ENCODE results near the gene MTMR12. TPM values are rescaled to one million over a fixed set of nuclear protein-coding genes. Genes with fewer than 3 reads are reported as not detected.
"Not testable (repeated sequence)": the region's sequence is repeated elsewhere in the genome, so short reads cannot be mapped to it uniquely, and the experiment has no call there.

MTMR12 gene
- total and polyA plus RNA-seq, 2 experiments from 2014 or later = 18.3 to 51.6 TPM

DNA sequence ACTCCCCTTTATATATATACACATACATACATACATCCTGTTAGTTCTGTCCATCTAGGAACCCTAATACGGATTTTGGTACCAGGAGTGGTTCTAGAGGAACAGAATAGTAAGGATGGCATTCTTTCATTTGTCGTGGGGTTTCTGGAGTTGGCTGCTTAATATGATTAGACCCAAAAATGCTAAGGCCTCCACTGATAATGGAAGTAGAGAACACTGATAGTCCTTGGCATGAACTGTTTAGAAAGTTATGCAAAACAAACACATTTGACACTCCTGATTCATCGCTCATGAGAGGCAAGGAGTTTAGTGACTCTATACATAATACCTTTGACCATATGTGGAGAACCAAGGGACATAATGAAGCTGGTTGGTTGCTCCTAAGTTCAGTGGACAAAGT lies 25.2 kb downstream of the MTMR12 start:
- H3K9me3 Mint-ChIP-seq; DNase-seq (ENCODE audit: low spot score); H3F3A ChIP-seq (replicated peaks; ENCODE audit: low read depth); H3K27ac Mint-ChIP-seq; H3K36me3 ChIP-seq (ENCODE audit: insufficient read depth); H2AFZ ChIP-seq; H3K4me3 ChIP-seq; H4K20me1 ChIP-seq (replicated peaks; ENCODE audit: insufficient read depth); H3K27me3 Mint-ChIP-seq (ENCODE audit: insufficient read depth, low read depth, poor library complexity); ATAC-seq; H3K9me2 ChIP-seq (ENCODE audit: insufficient read depth); H3K4me3 Mint-ChIP-seq; H3K27me3 ChIP-seq (ENCODE audit: insufficient read depth): not testable (repeated sequence)
- Histone ChIP-seq H3K79me2 (replicated peaks; ENCODE audit: insufficient read depth) (peaks cover 97% of the 10 kb centered on the region), H3K4me2 (peak overlapping the region; percentile 59), H3K4me1 (ENCODE audit: insufficient read depth) (peaks cover 65% of the 10 kb centered on the region), H3K27ac (ENCODE audit: low read depth) (peak overlapping the region; percentile 69)
- Mint-ChIP-seq H3K4me1 (peaks cover 49% of the 10 kb centered on the region), H3K36me3 (ENCODE audit: low read depth) (peaks cover 38% of the 10 kb centered on the region)

DNA sequence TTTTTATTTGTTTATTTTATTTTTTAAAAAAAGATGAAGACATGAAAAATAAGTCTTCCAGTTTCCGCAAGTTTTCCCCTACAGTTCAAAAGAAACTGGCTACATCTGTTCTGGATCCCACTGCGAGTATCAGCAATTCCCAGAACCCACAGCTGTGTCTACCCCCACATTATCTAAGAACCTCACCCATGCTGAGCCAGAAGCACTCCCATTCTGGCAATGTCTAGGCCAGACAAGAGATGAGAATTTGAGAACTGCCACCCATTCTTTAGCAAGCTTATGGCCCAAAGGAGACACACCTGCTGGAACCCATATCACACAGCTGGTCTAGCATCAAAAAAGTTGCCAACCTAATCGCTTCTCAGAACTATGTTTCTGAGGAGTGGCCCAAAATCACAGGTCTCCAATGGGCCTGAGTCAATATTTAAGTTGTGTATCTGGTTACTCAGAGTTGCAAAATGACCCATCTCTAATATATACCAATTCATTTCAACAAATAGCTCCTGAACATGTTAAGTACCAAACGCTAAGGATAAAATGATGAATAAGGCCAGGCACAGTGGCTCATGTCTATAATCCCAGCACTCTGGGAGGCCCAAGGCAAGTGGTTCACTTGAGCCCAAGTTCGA lies 27.1 kb downstream of the MTMR12 start:
- Mint-ChIP-seq H3K9me3 (peaks cover 7% of the 10 kb centered on the region; the same call in 1 of the 3 replicates), H3K4me1 (peaks cover 56% of the 10 kb centered on the region), H3K27me3 (ENCODE audit: insufficient read depth, low read depth, poor library complexity) (peaks cover 8% of the 10 kb centered on the region), H3K4me3 (peak overlapping the region; percentile 23; the same call in 1 of the 3 replicates), H3K27ac (peak overlapping the region; percentile 26; the same call in 1 of the 2 replicates), H3K36me3 (ENCODE audit: low read depth) (peaks cover 35% of the 10 kb centered on the region)
- DNase-seq (ENCODE audit: low spot score) (no peak), ATAC-seq (no peak)
- Histone ChIP-seq H3K27ac (ENCODE audit: low read depth) (peak overlapping the region; percentile 20), H3K4me3 (no peak overlapping the region), H3K4me1 (ENCODE audit: insufficient read depth) (peaks cover 73% of the 10 kb centered on the region), H3F3A (replicated peaks; ENCODE audit: low read depth) (no peaks in the 10 kb centered on the region), H3K9me2 (ENCODE audit: insufficient read depth) (no peaks in the 10 kb centered on the region), H3K79me2 (replicated peaks; ENCODE audit: insufficient read depth) (peaks cover 98% of the 10 kb centered on the region), H2AFZ (no peak overlapping the region), H3K4me2 (0 out of 2 replicates have a peak overlapping the region, but pooled peaks have one; percentile 31), H4K20me1 (replicated peaks; ENCODE audit: insufficient read depth) (peaks cover 7% of the 10 kb centered on the region), H3K36me3 (ENCODE audit: insufficient read depth) (peaks cover 4% of the 10 kb centered on the region; the same call in 1 of the 2 replicates), H3K27me3 (ENCODE audit: insufficient read depth) (no peaks in the 10 kb centered on the region)
- TF ChIP-seq, protein P1, sequence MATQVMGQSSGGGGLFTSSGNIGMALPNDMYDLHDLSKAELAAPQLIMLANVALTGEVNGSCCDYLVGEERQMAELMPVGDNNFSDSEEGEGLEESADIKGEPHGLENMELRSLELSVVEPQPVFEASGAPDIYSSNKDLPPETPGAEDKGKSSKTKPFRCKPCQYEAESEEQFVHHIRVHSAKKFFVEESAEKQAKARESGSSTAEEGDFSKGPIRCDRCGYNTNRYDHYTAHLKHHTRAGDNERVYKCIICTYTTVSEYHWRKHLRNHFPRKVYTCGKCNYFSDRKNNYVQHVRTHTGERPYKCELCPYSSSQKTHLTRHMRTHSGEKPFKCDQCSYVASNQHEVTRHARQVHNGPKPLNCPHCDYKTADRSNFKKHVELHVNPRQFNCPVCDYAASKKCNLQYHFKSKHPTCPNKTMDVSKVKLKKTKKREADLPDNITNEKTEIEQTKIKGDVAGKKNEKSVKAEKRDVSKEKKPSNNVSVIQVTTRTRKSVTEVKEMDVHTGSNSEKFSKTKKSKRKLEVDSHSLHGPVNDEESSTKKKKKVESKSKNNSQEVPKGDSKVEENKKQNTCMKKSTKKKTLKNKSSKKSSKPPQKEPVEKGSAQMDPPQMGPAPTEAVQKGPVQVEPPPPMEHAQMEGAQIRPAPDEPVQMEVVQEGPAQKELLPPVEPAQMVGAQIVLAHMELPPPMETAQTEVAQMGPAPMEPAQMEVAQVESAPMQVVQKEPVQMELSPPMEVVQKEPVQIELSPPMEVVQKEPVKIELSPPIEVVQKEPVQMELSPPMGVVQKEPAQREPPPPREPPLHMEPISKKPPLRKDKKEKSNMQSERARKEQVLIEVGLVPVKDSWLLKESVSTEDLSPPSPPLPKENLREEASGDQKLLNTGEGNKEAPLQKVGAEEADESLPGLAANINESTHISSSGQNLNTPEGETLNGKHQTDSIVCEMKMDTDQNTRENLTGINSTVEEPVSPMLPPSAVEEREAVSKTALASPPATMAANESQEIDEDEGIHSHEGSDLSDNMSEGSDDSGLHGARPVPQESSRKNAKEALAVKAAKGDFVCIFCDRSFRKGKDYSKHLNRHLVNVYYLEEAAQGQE (IDR thresholded peaks at IDR 0.05; ENCODE audit: unreplicated experiment) = no peak
- no peak for TF ChIP-seq JUNB (IDR thresholded peaks at IDR 0.05; ENCODE audit: unreplicated experiment)
- no peak for TF ChIP-seq NANOG (IDR thresholded peaks at IDR 0.05; ENCODE audit: borderline replicate concordance)
- TF ChIP-seq, protein P2, sequence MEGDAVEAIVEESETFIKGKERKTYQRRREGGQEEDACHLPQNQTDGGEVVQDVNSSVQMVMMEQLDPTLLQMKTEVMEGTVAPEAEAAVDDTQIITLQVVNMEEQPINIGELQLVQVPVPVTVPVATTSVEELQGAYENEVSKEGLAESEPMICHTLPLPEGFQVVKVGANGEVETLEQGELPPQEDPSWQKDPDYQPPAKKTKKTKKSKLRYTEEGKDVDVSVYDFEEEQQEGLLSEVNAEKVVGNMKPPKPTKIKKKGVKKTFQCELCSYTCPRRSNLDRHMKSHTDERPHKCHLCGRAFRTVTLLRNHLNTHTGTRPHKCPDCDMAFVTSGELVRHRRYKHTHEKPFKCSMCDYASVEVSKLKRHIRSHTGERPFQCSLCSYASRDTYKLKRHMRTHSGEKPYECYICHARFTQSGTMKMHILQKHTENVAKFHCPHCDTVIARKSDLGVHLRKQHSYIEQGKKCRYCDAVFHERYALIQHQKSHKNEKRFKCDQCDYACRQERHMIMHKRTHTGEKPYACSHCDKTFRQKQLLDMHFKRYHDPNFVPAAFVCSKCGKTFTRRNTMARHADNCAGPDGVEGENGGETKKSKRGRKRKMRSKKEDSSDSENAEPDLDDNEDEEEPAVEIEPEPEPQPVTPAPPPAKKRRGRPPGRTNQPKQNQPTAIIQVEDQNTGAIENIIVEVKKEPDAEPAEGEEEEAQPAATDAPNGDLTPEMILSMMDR (conservative IDR thresholded peaks at IDR 0.05; ENCODE audit: low read depth in 2 of 2) = no peak
- TF ChIP-seq STAT1 (IDR thresholded peaks at IDR 0.05; ENCODE audit: unreplicated experiment) = no peak
- no peak for TF ChIP-seq EZH2phosphoT487 (IDR thresholded peaks at IDR 0.05; ENCODE audit: unreplicated experiment)
- no peak for TF ChIP-seq POLR2AphosphoS5 (IDR thresholded peaks at IDR 0.05; ENCODE audit: low read depth)
- TF ChIP-seq ZNF331 (CRISPR knock-in tag; IDR thresholded peaks at IDR 0.05; ENCODE audit: low read depth) = no peak
- TF ChIP-seq CREB1 (CRISPR knock-in tag; IDR thresholded peaks at IDR 0.05; ENCODE audit: low read depth) = no peak
- TF ChIP-seq EZH2 (IDR thresholded peaks at IDR 0.05; ENCODE audit: low read depth, unreplicated experiment) = no peak
- no peak for TF ChIP-seq ZNF114 (CRISPR knock-in tag; IDR thresholded peaks at IDR 0.05)

Data from GM23338 (cell line).